Gastrocnemius medialis (tissue), 4 donors: ENCODE data around the gene ARID1B. TPM values are rescaled to one million over a fixed set of nuclear protein-coding genes. Genes with fewer than 3 reads are reported as not detected.

Experiments used
- ATAC-seq, 2 donors: fragments of 150-250 bp; one replicate each; pipeline ENCODE4 v1.9.1; 2016
- DNase-seq, 2 donors: peaks; one replicate each; pipeline ENCODE4 v3.0.0-alpha.2; 2019
- H3K27ac ChIP-seq, 4 donors: fragments of 200-600 bp; sonication (generic); 1 replicate in 1 of 4; 2 replicates in 3 of 4; pipeline ENCODE4 v1.5.1; 2016 to 2018; ENCODE audit warnings: mild to moderate bottlenecking in 2 of 4, moderate library complexity in 1 of 4
- H3K27me3 ChIP-seq, 3 donors: fragments of 200-600 bp; sonication (generic) in 2 of 3; 1 replicate in 1 of 3; 2 replicates in 2 of 3; pipeline versions ENCODE4 v1.5.1 to v1.6.0; 2016 to 2019; ENCODE audit warnings: mild to moderate bottlenecking in 1 of 3, moderate library complexity in 1 of 3
- H3K36me3 ChIP-seq, 2 donors: fragments of 200-600 bp; sonication (generic) in 1 of 2; one replicate each; pipeline ENCODE4 v1.5.1; 2017 to 2018
- H3K4me1 ChIP-seq, 2 donors: fragments of 200-600 bp; sonication (generic) in 1 of 2; one replicate each; pipeline ENCODE4 v1.5.1; 2016 to 2017; ENCODE audit warnings: mild to moderate bottlenecking in 2 of 2
- H3K4me3 ChIP-seq, 4 donors: fragments of 200-600 bp; sonication (generic) in 3 of 4; 1 replicate in 1 of 4; 2 replicates in 3 of 4; pipeline ENCODE4 v1.5.1; 2016 to 2019; ENCODE audit warnings: mild to moderate bottlenecking in 2 of 4
- H3K9me3 ChIP-seq, 3 donors: fragments of 200-600 bp; sonication (generic) in 2 of 3; 1 replicate in 1 of 3; 2 replicates in 2 of 3; pipeline ENCODE4 v1.5.1; 2016 to 2019
- POLR2A ChIP-seq, 2 donors: fragments of 450-650 bp; IDR thresholded peaks; one replicate each; pipeline ENCODE4 v1.6.1; 2017; ENCODE audit warnings: antibody characterized with exemption in 2 of 2, mild to moderate bottlenecking in 2 of 2, moderate library complexity in 2 of 2
- in situ Hi-C, 4 donors: fragments of 200-750 bp; cut with MboI; loops; one replicate each; pipeline versions ENCODE4 v1.15.0 to v1.8.0; 2017; ENCODE audit warnings: low sequenced_read_pairs in 4 of 4
- intact Hi-C: fragments of 100-400 bp; cut with DNase I; formaldehyde crosslinking; loops from one replicate; pipeline ENCODE4 v1.15.1; 2023; ENCODE audit warnings: low total_unique reads
- total RNA-seq, 4 donors: library from RNA; depleted of rRNA; stranded (reverse); fragments of >200 nt; gene quantifications; one replicate each; pipeline versions ENCODE4 v1.1.0 to v1.2.3, GENCODE V29; 2016
- TF ChIP-seq, protein P1 (sequence below), 5 experiments: fragments of 450-650 bp in 3 of 5; fragments of 200-600 bp in 2 of 5; sonication (generic) in 2 of 5; IDR thresholded peaks in 4 of 5; conservative IDR thresholded peaks in 1 of 5; 1 replicate in 4 of 5; 2 replicates in 1 of 5; pipeline ENCODE4 v1.5.1; 2016 to 2019; ENCODE audit warnings: antibody characterized with exemption in 5 of 5, mild to moderate bottlenecking in 3 of 5, moderate library complexity in 3 of 5

The ARID1B gene
- total RNA-seq, 4 donors from 2014 or later, result 54.9 to 75.3 (median 62.0) TPM

GRCh38 chr6:157248264-157248663 lies 471.1 kb downstream of the ARID1B start:
- Histone ChIP-seq H3K4me1 (peaks cover 18 to 29% of the 10 kb centered on the region in 2 donors), H3K4me3 (no peak overlapping the region), H3K36me3 (no peaks in the 10 kb centered on the region), H3K27me3 (no peaks in the 10 kb centered on the region), H3K27ac (no peak overlapping the region), H3K9me3 (no peaks in the 10 kb centered on the region)
- ATAC-seq, result no peak
- in situ Hi-C loops, result no loop called here
- intact Hi-C loops, result loop anchor here (10.0 kb wide), 3 partner anchors 287 to 1933 kb away; partner anchors contain the start of genes DYNLT1 and TFB1M
- TF ChIP-seq, protein P1, sequence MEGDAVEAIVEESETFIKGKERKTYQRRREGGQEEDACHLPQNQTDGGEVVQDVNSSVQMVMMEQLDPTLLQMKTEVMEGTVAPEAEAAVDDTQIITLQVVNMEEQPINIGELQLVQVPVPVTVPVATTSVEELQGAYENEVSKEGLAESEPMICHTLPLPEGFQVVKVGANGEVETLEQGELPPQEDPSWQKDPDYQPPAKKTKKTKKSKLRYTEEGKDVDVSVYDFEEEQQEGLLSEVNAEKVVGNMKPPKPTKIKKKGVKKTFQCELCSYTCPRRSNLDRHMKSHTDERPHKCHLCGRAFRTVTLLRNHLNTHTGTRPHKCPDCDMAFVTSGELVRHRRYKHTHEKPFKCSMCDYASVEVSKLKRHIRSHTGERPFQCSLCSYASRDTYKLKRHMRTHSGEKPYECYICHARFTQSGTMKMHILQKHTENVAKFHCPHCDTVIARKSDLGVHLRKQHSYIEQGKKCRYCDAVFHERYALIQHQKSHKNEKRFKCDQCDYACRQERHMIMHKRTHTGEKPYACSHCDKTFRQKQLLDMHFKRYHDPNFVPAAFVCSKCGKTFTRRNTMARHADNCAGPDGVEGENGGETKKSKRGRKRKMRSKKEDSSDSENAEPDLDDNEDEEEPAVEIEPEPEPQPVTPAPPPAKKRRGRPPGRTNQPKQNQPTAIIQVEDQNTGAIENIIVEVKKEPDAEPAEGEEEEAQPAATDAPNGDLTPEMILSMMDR (IDR thresholded peaks at IDR 0.05 in 4 of 5, conservative IDR thresholded peaks at IDR 0.05 in 1 of 5), result no peak
- TF ChIP-seq POLR2A (IDR thresholded peaks at IDR 0.05), result no peak
- DNase-seq, result no peak

GRCh38 chr6:157249826-157250225 lies 472.6 kb downstream of the ARID1B start:
- no peaks in the 10 kb centered on the region for H3K36me3 ChIP-seq
- TF ChIP-seq, protein P1 (IDR thresholded peaks at IDR 0.05 in 4 of 5, conservative IDR thresholded peaks at IDR 0.05 in 1 of 5), result no peak
- TF ChIP-seq POLR2A (IDR thresholded peaks at IDR 0.05), result no peak
- intact Hi-C loops, result loop anchor here (10.0 kb wide), 3 partner anchors 285 to 1935 kb away; partner anchors contain the start of genes DYNLT1 and TFB1M
- H3K4me3 ChIP-seq, result no peak overlapping the region
- H3K27ac ChIP-seq, result no peak overlapping the region
- no peaks in the 10 kb centered on the region for H3K27me3 ChIP-seq
- in situ Hi-C loops, result loop anchor here in 1 of 4 donors (25.0 kb wide), 1 partner anchor 688 kb away; no protein-coding TSS in a partner anchor
- no peaks in the 10 kb centered on the region for H3K9me3 ChIP-seq
- peaks cover 9 to 19% of the 10 kb centered on the region in 2 donors for H3K4me1 ChIP-seq
- ATAC-seq, result no peak
- no peak for DNase-seq

DNA sequence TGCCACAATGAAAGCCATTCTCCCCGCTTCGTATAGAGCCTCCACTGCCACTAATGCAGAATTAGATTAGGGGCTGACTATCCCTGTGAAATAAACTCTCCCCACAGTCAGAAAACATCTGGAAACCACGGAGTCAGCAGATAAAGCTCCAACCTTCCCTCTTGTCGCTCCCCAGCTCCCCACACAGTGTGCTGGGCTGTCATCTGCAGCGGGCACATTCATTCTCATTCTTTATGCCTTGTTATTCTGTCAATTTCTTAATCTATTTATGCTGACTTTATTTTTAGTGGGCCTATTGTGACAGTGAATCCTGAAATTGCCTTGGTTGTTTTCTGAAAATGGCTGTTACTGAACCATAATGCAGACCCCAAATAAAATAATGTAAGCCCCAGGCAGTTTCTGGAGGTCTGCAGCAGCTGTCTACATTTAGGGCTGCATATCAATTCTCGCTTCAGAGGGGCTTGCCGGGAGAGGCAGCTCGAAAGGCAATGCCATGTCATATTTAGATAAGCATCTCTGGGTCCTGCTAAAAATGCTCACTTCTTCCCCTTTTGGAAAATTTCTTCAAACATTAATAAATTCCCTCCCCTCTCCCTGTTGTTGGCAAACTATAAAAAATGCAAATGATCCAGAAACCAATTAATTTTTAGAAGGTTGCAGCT lies 474.5 kb downstream of the ARID1B start:
- intact Hi-C loops (no loop called here), in situ Hi-C loops (loop anchor here in 1 of 4 donors (25.0 kb wide), 1 partner anchor 689 kb away; no protein-coding TSS in a partner anchor)
- H3K27ac ChIP-seq, result no peak overlapping the region
- no peak for DNase-seq
- TF ChIP-seq, protein P1 (IDR thresholded peaks at IDR 0.05 in 4 of 5, conservative IDR thresholded peaks at IDR 0.05 in 1 of 5), result no peak
- no peak for TF ChIP-seq POLR2A (IDR thresholded peaks at IDR 0.05)
- no peak overlapping the region for H3K4me3 ChIP-seq
- ATAC-seq, result no peak
- H3K27me3 ChIP-seq, result no peaks in the 10 kb centered on the region
- no peaks in the 10 kb centered on the region for H3K9me3 ChIP-seq
- no peaks in the 10 kb centered on the region for H3K36me3 ChIP-seq
- peaks cover 0 to 5% of the 10 kb centered on the region in 2 donors for H3K4me1 ChIP-seq

GRCh38 chr6:157253017-157253416 lies 475.8 kb downstream of the ARID1B start:
- in situ Hi-C loops, result loop anchor here in 1 of 4 donors (25.0 kb wide), 1 partner anchor 691 kb away; no protein-coding TSS in a partner anchor
- Histone ChIP-seq H3K27me3 (no peaks in the 10 kb centered on the region), H3K27ac (no peak overlapping the region), H3K4me1 (peaks cover 0 to 5% of the 10 kb centered on the region in 2 donors), H3K9me3 (no peaks in the 10 kb centered on the region), H3K36me3 (no peaks in the 10 kb centered on the region), H3K4me3 (no peak overlapping the region)
- TF ChIP-seq POLR2A (IDR thresholded peaks at IDR 0.05), result no peak
- TF ChIP-seq, protein P1 (IDR thresholded peaks at IDR 0.05 in 4 of 5, conservative IDR thresholded peaks at IDR 0.05 in 1 of 5), result no peak
- no peak for DNase-seq
- no peak for ATAC-seq
- intact Hi-C loops, result no loop called here
